GM18520 (cell line): ENCODE measurements around the gene STRN4.
"Not testable (repeated sequence)": the region's sequence is repeated elsewhere in the genome, so short reads cannot be mapped to it uniquely, and the experiment has no call there.

Experiments used
- ATAC-seq: cut with Tn5 transposase; IDR thresholded peaks from one replicate; pipeline ENCODE4 v1.9.1; 2021; ENCODE audit not compliant: unreplicated experiment

STRN4 gene

GRCh38 chr19:46775642-46776258 lies 29.5 kb upstream of the STRN4 start:
- ATAC-seq, result no peak

DNA sequence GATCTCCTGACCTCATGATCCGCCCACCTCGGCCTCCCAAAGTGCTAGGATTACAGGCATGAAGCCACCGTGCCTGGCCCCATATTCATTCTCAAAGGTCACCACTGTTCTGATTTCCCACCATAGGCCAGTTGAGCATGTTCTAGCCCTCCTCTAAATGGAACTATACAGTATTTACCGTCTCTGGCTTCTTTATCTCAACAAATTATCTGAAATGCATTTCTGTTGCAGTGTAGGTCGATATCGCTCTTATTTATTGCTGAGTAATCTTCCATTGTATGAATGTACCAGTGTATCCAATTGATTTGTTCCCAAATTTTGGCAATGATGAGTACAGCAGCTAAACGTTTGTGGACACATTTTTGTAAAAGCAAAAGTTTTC lies 26.8 kb upstream of the STRN4 start:
- ATAC-seq, result no peak

- ATAC-seq, result no peak
Measured at GRCh38 chr19:46772170-46773017, 26.1 kb upstream of the STRN4 start.

DNA sequence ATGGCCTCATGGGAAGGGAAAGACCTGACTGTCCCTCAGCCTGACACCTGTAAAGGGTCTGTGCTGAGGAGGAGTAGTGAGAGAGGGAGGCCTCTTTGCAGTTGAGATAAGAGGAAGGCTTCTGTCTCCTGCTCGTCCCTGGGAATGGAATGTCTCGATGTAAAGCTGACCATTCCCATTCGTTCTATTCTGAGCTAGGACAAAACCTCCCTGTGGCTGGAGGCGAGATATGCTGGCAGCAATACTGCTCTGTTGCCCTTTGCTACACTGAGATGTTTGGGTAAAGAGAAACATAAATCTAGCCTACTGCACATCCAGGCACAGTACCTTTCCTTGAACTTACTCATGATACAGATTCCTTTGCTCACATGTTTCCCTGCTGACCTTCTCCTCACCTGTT lies 22.5 kb upstream of the STRN4 start:
- not testable (repeated sequence) for ATAC-seq

- no peak for ATAC-seq
Measured at GRCh38 chr19:46766569-46767317, 20.5 kb upstream of the STRN4 start.

DNA sequence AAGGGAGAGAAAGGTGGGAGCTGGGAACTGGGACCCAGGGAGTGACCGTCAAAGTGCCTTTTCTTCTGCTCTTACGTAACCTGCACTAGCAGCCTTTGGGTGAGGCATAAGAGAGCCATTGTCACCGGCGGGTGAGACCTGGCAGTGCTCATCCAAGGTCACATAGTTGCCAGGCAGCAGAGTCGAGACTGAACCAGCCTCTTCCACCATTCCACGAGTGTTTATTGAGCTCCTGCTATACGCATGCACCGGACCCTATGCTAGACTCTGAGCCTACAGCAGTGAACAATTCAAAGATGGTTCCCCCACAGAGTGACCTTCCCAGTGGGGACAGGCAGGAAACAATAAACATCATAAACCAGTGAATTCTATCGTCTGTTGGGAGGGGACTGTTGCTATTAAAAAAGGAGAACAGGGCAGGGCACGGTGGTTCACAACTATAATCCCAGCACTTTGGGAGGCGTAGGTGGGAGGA lies 18.6 kb upstream of the STRN4 start:
- no peak for ATAC-seq

- no peak for ATAC-seq
Measured at GRCh38 chr19:46762245-46762890, 16.1 kb upstream of the STRN4 start.

- ATAC-seq, result no peak
Measured at GRCh38 chr19:46761418-46761831, 15.2 kb upstream of the STRN4 start.

- ATAC-seq, result not testable (repeated sequence)
Measured at GRCh38 chr19:46760897-46761296, 14.6 kb upstream of the STRN4 start.

DNA sequence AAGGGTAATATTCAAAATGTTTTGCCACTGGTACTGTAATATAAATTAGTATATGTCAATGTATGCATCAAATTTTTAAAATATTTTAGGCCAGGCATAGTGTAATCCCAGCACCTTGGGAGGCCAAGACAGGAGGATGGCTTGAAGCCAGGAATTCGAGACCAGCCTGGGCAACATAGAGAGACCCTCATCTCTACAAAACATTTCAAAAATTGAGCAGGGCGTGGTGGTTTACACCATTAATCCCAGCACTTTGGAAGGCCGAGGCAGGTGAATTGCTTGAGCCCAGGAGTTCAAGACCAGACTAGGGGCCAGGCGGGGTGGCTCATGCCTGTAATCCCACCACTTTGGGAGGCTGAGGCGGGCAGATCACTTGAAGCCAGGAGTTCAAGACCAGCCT lies 14.1 kb upstream of the STRN4 start:
- ATAC-seq, result no peak

- ATAC-seq, result no peak
Measured at GRCh38 chr19:46759817-46760333, 13.6 kb upstream of the STRN4 start.

DNA sequence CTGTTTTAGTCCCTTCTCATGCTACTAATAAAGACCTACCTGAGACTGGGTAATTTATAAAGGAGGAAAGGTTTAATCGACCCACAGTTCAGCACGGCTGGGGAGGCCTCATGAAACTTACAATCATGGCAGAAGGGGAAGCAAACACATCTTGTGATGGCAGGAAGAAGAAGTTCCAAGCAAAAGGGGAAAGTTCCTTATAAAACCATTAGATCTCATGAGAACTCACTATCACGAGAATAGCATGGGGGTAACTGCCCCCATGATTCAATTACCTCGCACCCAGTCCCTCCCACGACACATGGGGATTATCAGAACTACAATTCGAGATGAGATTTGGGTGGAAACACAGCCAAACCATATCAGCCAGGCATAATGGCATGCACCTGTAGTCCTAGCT lies 13.0 kb upstream of the STRN4 start:
- ATAC-seq, result no peak

GRCh38 chr19:46756544-46756888 lies 10.3 kb upstream of the STRN4 start:
- no peak for ATAC-seq

DNA sequence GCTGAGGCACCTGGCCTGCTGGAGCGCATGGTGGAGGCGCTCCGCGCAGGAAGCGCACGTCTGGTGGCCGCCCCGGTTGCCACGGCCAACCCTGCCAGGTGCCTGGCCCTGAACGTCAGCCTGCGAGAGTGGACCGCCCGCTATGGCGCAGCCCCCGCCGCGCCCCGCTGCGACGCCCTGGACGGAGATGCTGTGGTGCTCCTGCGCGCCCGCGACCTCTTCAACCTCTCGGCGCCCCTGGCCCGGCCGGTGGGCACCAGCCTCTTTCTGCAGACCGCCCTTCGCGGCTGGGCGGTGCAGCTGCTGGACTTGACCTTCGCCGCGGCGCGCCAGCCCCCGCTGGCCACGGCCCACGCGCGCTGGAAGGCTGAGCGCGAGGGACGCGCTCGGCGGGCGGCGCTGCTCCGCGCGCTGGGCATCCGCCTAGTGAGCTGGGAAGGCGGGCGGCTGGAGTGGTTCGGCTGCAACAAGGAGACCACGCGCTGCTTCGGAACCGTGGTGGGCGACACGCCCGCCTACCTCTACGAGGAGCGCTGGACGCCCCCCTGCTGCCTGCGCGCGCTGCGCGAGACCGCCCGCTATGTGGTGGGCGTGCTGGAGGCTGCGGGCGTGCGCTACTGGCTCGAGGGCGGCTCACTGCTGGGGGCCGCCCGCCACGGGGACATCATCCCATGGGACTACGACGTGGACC lies 9.7 kb upstream of the STRN4 start:
- no peak for ATAC-seq

DNA sequence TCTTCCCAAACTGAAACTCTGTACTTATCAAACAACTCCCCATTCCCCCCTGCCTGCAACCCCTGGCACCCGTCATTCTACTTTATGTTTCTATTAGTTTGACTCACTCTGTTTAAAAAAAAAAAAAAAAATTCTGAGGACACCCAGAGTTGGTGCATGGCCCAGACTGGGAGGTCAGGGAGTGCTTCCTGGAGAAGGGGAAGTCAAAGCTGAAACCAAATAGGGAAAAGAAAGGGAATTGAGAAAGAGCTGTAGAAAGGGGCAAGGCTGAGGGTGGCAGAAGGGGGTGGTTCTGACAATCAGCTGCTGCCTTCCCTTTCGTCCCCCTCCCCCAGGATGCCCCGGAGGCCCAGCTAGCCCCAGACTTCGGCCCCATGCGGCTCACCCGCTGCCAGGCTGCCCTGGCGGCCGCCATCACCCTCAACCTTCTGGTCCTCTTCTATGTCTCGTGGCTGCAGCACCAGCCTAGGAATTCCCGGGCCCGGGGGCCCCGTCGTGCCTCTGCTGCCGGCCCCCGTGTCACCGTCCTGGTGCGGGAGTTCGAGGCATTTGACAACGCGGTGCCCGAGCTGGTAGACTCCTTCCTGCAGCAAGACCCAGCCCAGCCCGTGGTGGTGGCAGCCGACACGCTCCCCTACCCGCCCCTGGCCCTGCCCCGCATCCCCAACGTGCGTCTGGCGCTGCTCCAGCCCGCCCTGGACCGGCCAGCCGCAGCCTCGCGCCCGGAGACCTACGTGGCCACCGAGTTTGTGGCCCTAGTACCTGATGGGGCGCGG lies 9.0 kb upstream of the STRN4 start:
- no peak for ATAC-seq

DNA sequence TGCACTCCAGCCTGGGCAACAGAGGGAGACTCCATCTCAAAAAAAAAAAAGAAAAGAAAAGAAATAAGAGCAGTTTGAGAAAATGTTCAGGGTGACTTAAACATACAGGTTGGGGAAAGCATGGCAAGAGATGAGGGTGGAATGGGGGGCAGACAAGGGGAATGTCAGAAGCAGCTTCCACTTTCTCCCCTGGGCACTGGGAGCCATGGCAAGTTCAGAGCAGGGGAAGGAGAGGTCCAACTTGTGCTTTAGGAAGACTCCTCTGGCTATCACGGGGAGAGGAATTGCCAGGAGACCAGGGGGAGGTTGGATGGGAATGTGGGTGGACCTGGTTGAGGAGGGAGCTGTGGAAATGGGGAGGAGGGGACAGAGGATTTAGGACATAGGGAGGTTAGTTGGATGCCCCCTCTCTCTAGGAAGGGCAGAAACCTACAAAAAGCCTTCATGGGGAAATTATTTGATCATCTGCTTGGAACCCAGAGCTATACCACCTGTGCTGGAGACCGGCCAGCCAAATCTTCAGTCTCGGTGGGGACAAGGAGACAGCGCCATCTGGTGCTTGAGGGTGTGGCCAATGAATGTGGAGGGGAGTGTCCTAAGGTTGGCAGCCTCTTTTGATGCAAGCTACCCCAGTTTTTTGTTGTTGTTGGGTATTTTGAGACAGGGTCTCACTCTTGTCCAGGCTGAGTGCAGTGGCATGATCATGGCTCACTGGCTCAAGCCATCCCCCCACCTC lies 7.3 kb upstream of the STRN4 start:
- no peak for ATAC-seq

GRCh38 chr19:46748325-46749109 lies 2.3 kb upstream of the STRN4 start:
- no peak for ATAC-seq

DNA sequence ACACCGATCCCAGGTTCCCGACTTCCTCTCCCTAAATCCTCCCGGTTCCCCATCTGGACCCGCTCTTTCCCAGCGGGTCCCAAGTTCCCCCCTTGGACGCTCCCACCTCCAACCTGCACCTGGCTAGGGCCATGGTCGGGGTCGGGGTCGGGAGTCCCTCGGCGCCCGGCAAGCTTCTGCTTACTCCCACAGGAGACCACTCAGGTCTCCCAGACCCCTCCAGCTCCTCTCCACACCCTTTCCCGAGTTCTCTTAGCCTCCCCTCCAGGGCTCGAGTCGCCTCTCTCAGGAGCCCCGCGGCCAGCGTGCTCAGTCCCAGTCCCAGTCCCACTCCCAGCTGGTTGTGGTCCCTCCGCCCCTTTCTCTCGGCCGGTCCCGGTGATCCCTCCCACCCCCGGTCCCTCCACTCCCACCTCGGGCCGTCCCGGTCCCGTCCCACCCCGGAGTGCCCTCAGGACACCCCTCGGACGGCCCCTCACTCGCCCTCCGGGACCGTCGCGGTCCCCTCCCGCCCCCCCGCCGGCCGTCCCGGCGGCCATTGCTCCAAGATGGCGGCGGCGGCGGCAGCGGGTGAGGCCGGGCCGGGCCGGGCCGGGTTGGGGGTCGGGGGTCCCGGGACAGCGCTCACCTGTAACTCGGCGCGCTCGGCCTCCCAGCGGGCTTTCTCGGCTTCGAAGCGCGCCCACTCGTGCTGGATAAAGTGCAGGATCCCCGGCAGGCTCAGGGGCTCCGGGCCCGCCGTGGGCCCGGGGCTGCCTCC lies 549 bp downstream of the STRN4 start, which contains the start of gene FKRP:
Gene FKRP, plus strand, starts transcription at position 537 of the 760 bp plus-strand sequence. CDS start 9,394 bp downstream, outside the sequence.
- peak; percentile 28 for ATAC-seq
